SIG-M5 treated with dmso at 0.1 percent for 504 hours (cell line): ENCODE measurements around the gene MS4A14.
A peak's percentile ranks its signal among the peaks of the same experiment; 100 is the strongest.
"Not testable (repeated sequence)": the region's sequence is repeated elsewhere in the genome, so short reads cannot be mapped to it uniquely, and the experiment has no call there.

Source experiments
- DNase-seq: peaks from one replicate; lab custom pipeline; 2025; ENCODE audit not compliant: unreplicated experiment; lab: John Stamatoyannopoulos, UW

MS4A14 gene

GRCh38 chr11:60378354-60378753 lies 17.9 kb upstream of the MS4A14 start, which contains the start of gene MS4A7:
MS4A7 (plus strand) TSS chr11:60378532; CDS start chr11:60383142, 4,610 bp downstream.
- peak; percentile 97 for DNase-seq

GRCh38 chr11:60389279-60389910 lies 6.9 kb upstream of the MS4A14 start:
- DNase-seq, result peak; percentile 96

GRCh38 chr11:60390419-60390818 lies 5.8 kb upstream of the MS4A14 start:
- DNase-seq, result peak; percentile 26

- DNase-seq, result no peak
Measured at GRCh38 chr11:60392361-60392760, 3.9 kb upstream of the MS4A14 start.

- DNase-seq, result no peak
Measured at GRCh38 chr11:60393016-60393415, 3.2 kb upstream of the MS4A14 start.

GRCh38 chr11:60394666-60395380 lies 1.4 kb upstream of the MS4A14 start:
- no peak for DNase-seq

GRCh38 chr11:60396799-60397198 lies 540 bp downstream of the MS4A14 start:
- peak; percentile 88 for DNase-seq

- DNase-seq, result no peak
Measured at GRCh38 chr11:60420015-60420414, 23.8 kb downstream of the MS4A14 start.

- DNase-seq, result no peak
Measured at GRCh38 chr11:60422609-60423008, 26.4 kb downstream of the MS4A14 start.

GRCh38 chr11:60428517-60428916 lies 32.3 kb downstream of the MS4A14 start:
- DNase-seq, result no peak

GRCh38 chr11:60429272-60429671 lies 33.0 kb downstream of the MS4A14 start, which contains the start of gene MS4A5:
MS4A5 (plus strand) TSS chr11:60429572; CDS start chr11:60429675, 103 bp downstream.
- DNase-seq, result no peak

- DNase-seq, result no peak
Measured at GRCh38 chr11:60431251-60431650, 35.0 kb downstream of the MS4A14 start.

- DNase-seq, result no peak
Measured at GRCh38 chr11:60433401-60433800, 37.1 kb downstream of the MS4A14 start.

GRCh38 chr11:60447070-60447469 lies 50.8 kb downstream of the MS4A14 start:
- DNase-seq, result no peak

GRCh38 chr11:60447846-60448245 lies 51.6 kb downstream of the MS4A14 start:
- no peak for DNase-seq

GRCh38 chr11:60451185-60451584 lies 54.9 kb downstream of the MS4A14 start:
- DNase-seq, result not testable (repeated sequence)

GRCh38 chr11:60454212-60454611 lies 58.0 kb downstream of the MS4A14 start:
- DNase-seq, result no peak

- DNase-seq, result no peak
Measured at GRCh38 chr11:60455531-60456042, 59.3 kb downstream of the MS4A14 start, which contains the start of gene MS4A1. MS4A1 (plus strand) TSS chr11:60455847; CDS start chr11:60462375, 6,528 bp downstream.

- DNase-seq, result no peak
Measured at GRCh38 chr11:60457576-60457975, 61.3 kb downstream of the MS4A14 start.

- no peak for DNase-seq
Measured at GRCh38 chr11:60459345-60459744, 63.1 kb downstream of the MS4A14 start.
